Measurements from ENCODE around the gene SLCO2B1. TPM values are rescaled to one million over a fixed set of nuclear protein-coding genes. Genes with fewer than 3 reads are reported as not detected.

The SLCO2B1 gene
- total and polyA plus RNA-seq, 2 of the 8 experiments (the other 6 are each of a cell fraction or from before 2014, with no cell fraction given): 0.03 TPM; not detected in 1

DNA sequence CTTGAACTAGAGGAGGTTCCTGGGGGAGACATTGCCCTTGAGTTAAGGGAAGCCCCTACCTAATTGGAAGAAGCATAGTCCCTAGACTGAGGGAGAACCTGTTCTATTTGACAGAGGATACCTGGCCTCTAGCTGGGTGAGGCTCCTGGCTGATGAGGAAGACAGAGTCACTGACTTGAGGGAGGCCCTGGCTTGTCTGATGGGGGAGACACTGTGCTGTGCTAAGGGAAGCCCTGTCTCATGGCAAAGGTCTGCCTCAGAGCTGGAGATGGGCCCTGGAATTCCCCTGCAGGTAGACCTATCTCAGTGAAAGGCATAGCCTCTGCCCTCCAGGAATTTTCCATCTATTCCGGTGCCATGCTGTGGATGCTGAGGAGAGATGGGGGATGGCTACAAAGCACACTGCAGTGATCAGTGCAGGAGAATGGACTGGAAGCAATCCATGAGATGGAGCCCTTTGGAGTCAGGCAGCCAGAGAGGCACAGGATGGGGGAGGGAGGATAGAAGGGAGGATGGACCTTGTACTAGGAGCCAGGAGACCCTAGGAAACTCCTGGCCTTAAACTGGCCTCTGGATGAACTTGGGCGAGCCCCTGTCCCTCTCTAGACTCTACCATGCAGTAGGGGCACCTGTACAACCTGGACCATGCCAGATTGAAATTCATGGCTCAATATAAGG is 39.9 kb downstream of the SLCO2B1 start:
- Histone ChIP-seq H3K23me2 (ENCODE audit: low read depth, low read length) (no peaks in the 10 kb centered on the region), H4K20me1 (replicated peaks in 1 of 2; ENCODE audit: control insufficient read depth in 1 of 2, insufficient read depth in 2 of 2, low read length in 2 of 2) (no peaks in the 10 kb centered on the region), H3K27me3 (replicated peaks in 1 of 4; ENCODE audit: control insufficient read depth in 3 of 4, extremely low read depth in 1 of 4, insufficient read depth in 3 of 4, low read length in 3 of 4) (no peaks in the 10 kb centered on the region; a peak in 1 of 7 replicates), H3K23ac (ENCODE audit: insufficient read length) (no peak overlapping the region), H2BK120ac (replicated peaks; ENCODE audit: low read depth, low read length) (no peak overlapping the region), H2BK20ac (ENCODE audit: low read length) (0 out of 2 replicates have a peak overlapping the region, but pooled peaks have one; percentile 48), H3K79me2 (ENCODE audit: control insufficient read depth in 1 of 2, insufficient read depth in 2 of 2, low read length in 2 of 2) (no peaks in the 10 kb centered on the region), H3K4ac (replicated peaks; ENCODE audit: insufficient read length, low read depth, low read length) (no peak overlapping the region), H3K79me1 (ENCODE audit: low read depth, low read length) (no peaks in the 10 kb centered on the region), H2BK12ac (ENCODE audit: low read depth, low read length) (peak overlapping the region; percentile 90), H3K9me3 (ENCODE audit: insufficient read depth in 2 of 2, low read depth in 1 of 2, low read length in 1 of 2) (no peaks in the 10 kb centered on the region), H2BK15ac (ENCODE audit: low read length) (no peak overlapping the region), H4K5ac (ENCODE audit: insufficient read length, low read depth, low read length) (no peak overlapping the region), H2BK5ac (ENCODE audit: low read depth, low read length) (no peak overlapping the region), H4K8ac (ENCODE audit: extremely low read depth, insufficient read depth, low read length) (no peak overlapping the region), H3K9ac (replicated peaks in 1 of 4; ENCODE audit: extremely low read depth in 1 of 4, low read depth in 3 of 4, low read length in 3 of 4) (no peak overlapping the region), H3K18ac (ENCODE audit: extremely low read depth, low read length) (no peak overlapping the region), H3K4me3 (ENCODE audit: extremely low read depth in 1 of 4, insufficient read depth in 2 of 4, low read depth in 3 of 4, low read length in 4 of 4) (no peak overlapping the region), H3K4me2 (ENCODE audit: insufficient read depth in 1 of 2, low read depth in 2 of 2, low read length in 2 of 2) (no peak overlapping the region), H3K14ac (ENCODE audit: insufficient read length) (no peak overlapping the region), H2AFZ (ENCODE audit: low read length) (0 out of 2 replicates have a peak overlapping the region, but pooled peaks have one; percentile 2), H4K91ac (replicated peaks; ENCODE audit: insufficient read length, low read length) (no peak overlapping the region), H3K56ac (replicated peaks; ENCODE audit: insufficient read length, low read depth, low read length) (no peak overlapping the region), H3K27ac (ENCODE audit: low read depth, low read length) (no peak overlapping the region), H2AK5ac (ENCODE audit: low read depth, low read length) (no peak overlapping the region), H3K4me1 (replicated peaks in 1 of 4; ENCODE audit: control insufficient read depth in 3 of 4, insufficient read depth in 4 of 4, low read length in 3 of 4) (peaks cover 0 to 6% (median 2%) of the 10 kb centered on the region in 4 experiments; a peak in 2 of 7 replicates), H3K36me3 (ENCODE audit: control insufficient read depth in 2 of 4, insufficient read depth in 4 of 4, low read length in 3 of 4) (no peaks in the 10 kb centered on the region)
- no peak for FAIRE-seq
- WGBS, 2 experiments (ENCODE audit: extremely low coverage in 1 of 2, insufficient coverage in 1 of 2, insufficient read length in 1 of 2, insufficient replicate concordance in 2 of 2, low coverage in 1 of 2, low lambda C conversion rate in 2 of 2, missing lambda C conversion rate in 1 of 2): 80% methylated on average over 2 of the region's 2 CpGs; no CpG with 5 or more reads in 1 of the 2 experiments
- DNase-seq (ENCODE audit: low read depth in 1 of 2, low spot score in 2 of 2): no peak
- ChIA-PET POLR2A (ENCODE audit: partially characterized antibody) (interaction anchor here (2.4 kb wide), 1 partner anchor 11 kb away, joined by 8 read pairs; no protein-coding TSS in a partner anchor), CTCF (ENCODE audit: partially characterized antibody) (interaction anchor here (0.6 to 5.1 kb wide), 10 partner anchors 15 to 386 kb away, joined by 3 to 44 read pairs (median 3); no protein-coding TSS in a partner anchor)
- TF ChIP-seq EZH2 (IDR thresholded peaks at IDR 0.05; ENCODE audit: low read depth, low read length, severe bottlenecking) (no peak), SP4 (IDR thresholded peaks at IDR 0.05; ENCODE audit: low read length) (no peak), EP300 (IDR thresholded peaks at IDR 0.05; ENCODE audit: borderline replicate concordance in 1 of 2, low read depth in 2 of 2, low read length in 2 of 2) (no peak), CBX8 (IDR thresholded peaks at IDR 0.05; ENCODE audit: borderline replicate concordance, low read depth, low read length) (no peak), EGR1 (IDR thresholded peaks at IDR 0.05; ENCODE audit: borderline replicate concordance, low read depth, low read length) (no peak), SIN3A (conservative IDR thresholded peaks at IDR 0.05 in 1 of 2, IDR thresholded peaks at IDR 0.05 in 1 of 2; ENCODE audit: low read depth in 1 of 2, low read length in 2 of 2) (no peak), SP1 (IDR thresholded peaks at IDR 0.05; ENCODE audit: low read depth, low read length) (no peak), HDAC6 (IDR thresholded peaks at IDR 0.05; ENCODE audit: low read depth, low read length) (no peak)
- TF ChIP-seq, protein P1, sequence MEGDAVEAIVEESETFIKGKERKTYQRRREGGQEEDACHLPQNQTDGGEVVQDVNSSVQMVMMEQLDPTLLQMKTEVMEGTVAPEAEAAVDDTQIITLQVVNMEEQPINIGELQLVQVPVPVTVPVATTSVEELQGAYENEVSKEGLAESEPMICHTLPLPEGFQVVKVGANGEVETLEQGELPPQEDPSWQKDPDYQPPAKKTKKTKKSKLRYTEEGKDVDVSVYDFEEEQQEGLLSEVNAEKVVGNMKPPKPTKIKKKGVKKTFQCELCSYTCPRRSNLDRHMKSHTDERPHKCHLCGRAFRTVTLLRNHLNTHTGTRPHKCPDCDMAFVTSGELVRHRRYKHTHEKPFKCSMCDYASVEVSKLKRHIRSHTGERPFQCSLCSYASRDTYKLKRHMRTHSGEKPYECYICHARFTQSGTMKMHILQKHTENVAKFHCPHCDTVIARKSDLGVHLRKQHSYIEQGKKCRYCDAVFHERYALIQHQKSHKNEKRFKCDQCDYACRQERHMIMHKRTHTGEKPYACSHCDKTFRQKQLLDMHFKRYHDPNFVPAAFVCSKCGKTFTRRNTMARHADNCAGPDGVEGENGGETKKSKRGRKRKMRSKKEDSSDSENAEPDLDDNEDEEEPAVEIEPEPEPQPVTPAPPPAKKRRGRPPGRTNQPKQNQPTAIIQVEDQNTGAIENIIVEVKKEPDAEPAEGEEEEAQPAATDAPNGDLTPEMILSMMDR (IDR thresholded peaks at IDR 0.05; ENCODE audit: control extremely low read depth in 1 of 3, insufficient read depth in 1 of 3, low read depth in 1 of 3, low read length in 3 of 3): no peak

Measured in H1 (cell line).